ENCODE results near the gene COL15A1. TPM values are rescaled to one million over a fixed set of nuclear protein-coding genes. Genes with fewer than 3 reads are reported as not detected.

Gene COL15A1
- total and polyA plus RNA-seq, 2 of the 8 experiments (the other 6 are each of a cell fraction or from before 2014, with no cell fraction given), result 0.12 to 0.15 TPM

DNA sequence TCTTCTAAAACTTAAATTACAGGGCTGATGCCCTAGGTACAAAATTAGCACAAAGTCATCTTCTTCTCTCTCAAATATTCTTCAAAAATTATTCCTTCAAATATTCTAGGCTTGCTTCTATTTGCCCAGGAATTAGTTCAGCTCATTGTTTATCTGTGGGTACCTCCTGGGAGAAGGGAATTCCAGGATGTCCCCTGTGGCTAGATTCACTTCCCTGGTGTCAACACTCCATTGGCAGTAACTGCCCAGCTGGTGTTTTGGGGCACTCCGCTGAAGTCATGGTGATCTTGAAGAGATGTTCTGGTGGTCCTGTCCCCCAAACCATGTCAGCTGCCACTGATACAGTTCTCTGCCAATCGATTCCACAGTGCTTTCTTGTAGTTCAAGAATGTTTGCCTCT lies 135.0 kb downstream of the COL15A1 start:
- POLR2A ChIA-PET (ENCODE audit: partially characterized antibody), result no interaction called here
- H3K9me3 ChIP-seq (ENCODE audit: insufficient read depth in 2 of 2, low read depth in 1 of 2, low read length in 1 of 2), result no peaks in the 10 kb centered on the region; a peak in 1 of 4 replicates
- no peak for FAIRE-seq
- no peak for TF ChIP-seq CTBP2 (IDR thresholded peaks at IDR 0.05; ENCODE audit: borderline replicate concordance, insufficient read depth, insufficient read length, low read length)
- TF ChIP-seq EZH2 (IDR thresholded peaks at IDR 0.05; ENCODE audit: low read depth, low read length, severe bottlenecking), result no peak
- TF ChIP-seq SP2 (IDR thresholded peaks at IDR 0.05; ENCODE audit: low read length), result no peak
- TF ChIP-seq RXRA (IDR thresholded peaks at IDR 0.05; ENCODE audit: insufficient read depth, low read depth, low read length), result no peak
- TF ChIP-seq GTF2F1 (IDR thresholded peaks at IDR 0.05; ENCODE audit: borderline replicate concordance, low read depth, low read length), result no peak
- TF ChIP-seq SP4 (IDR thresholded peaks at IDR 0.05; ENCODE audit: low read length), result no peak
- no peak for TF ChIP-seq MAFK (IDR thresholded peaks at IDR 0.05; ENCODE audit: low read depth, low read length)
- no peak for TF ChIP-seq POU5F1 (IDR thresholded peaks at IDR 0.05; ENCODE audit: low read depth, low read length)
- TF ChIP-seq SAP30 (IDR thresholded peaks at IDR 0.05; ENCODE audit: insufficient read depth, insufficient replicate concordance, low read length), result no peak
- no peak for TF ChIP-seq TCF12 (IDR thresholded peaks at IDR 0.05; ENCODE audit: low read depth, low read length)
- no peak for TF ChIP-seq SIN3A (conservative IDR thresholded peaks at IDR 0.05 in 1 of 2, IDR thresholded peaks at IDR 0.05 in 1 of 2; ENCODE audit: low read depth in 1 of 2, low read length in 2 of 2)
- TF ChIP-seq TBP (IDR thresholded peaks at IDR 0.05; ENCODE audit: low read depth, low read length), result no peak
- TF ChIP-seq, protein P1, sequence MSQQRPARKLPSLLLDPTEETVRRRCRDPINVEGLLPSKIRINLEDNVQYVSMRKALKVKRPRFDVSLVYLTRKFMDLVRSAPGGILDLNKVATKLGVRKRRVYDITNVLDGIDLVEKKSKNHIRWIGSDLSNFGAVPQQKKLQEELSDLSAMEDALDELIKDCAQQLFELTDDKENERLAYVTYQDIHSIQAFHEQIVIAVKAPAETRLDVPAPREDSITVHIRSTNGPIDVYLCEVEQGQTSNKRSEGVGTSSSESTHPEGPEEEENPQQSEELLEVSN (IDR thresholded peaks at IDR 0.05), result no peak
- no peak for TF ChIP-seq HDAC6 (IDR thresholded peaks at IDR 0.05; ENCODE audit: low read depth, low read length)

More for the DNA sequence above, 135.0 kb downstream of the COL15A1 start:
- no peak overlapping the region for H3K4ac ChIP-seq (replicated peaks; ENCODE audit: insufficient read length, low read depth, low read length)
- 0 out of 7 replicates have a peak, but pooled peaks cover 0 to 2% (median 0%) of the 10 kb centered on the region in 4 experiments for H3K4me1 ChIP-seq (replicated peaks in 1 of 4; ENCODE audit: control insufficient read depth in 3 of 4, insufficient read depth in 4 of 4, low read length in 3 of 4)
- no peaks in the 10 kb centered on the region for H3K79me2 ChIP-seq (ENCODE audit: control insufficient read depth in 1 of 2, insufficient read depth in 2 of 2, low read length in 2 of 2)
- H4K8ac ChIP-seq (ENCODE audit: extremely low read depth, insufficient read depth, low read length), result no peak overlapping the region
- H3K27me3 ChIP-seq (replicated peaks in 1 of 4; ENCODE audit: control insufficient read depth in 3 of 4, extremely low read depth in 1 of 4, insufficient read depth in 3 of 4, low read length in 3 of 4), result peaks cover 0 to 1% (median 0%) of the 10 kb centered on the region in 4 experiments; a peak in 1 of 7 replicates
- no peak overlapping the region for H2AFZ ChIP-seq (ENCODE audit: low read length)
- no peaks in the 10 kb centered on the region for H3K23me2 ChIP-seq (ENCODE audit: low read depth, low read length)
- no peak overlapping the region for H3K18ac ChIP-seq (ENCODE audit: extremely low read depth, low read length)
- H2BK20ac ChIP-seq (ENCODE audit: low read length), result no peak overlapping the region
- H4K91ac ChIP-seq (replicated peaks; ENCODE audit: insufficient read length, low read length), result no peak overlapping the region
- no peak overlapping the region for H3K56ac ChIP-seq (replicated peaks; ENCODE audit: insufficient read length, low read depth, low read length)
- CTCF ChIA-PET (ENCODE audit: partially characterized antibody), result interaction anchor here (1.1 kb wide), 1 partner anchor 140 kb away, joined by 3 read pairs; no protein-coding TSS in a partner anchor
- H2BK12ac ChIP-seq (ENCODE audit: low read depth, low read length), result no peak overlapping the region
- no peak overlapping the region for H3K4me3 ChIP-seq (ENCODE audit: extremely low read depth in 1 of 4, insufficient read depth in 2 of 4, low read depth in 3 of 4, low read length in 4 of 4)
- H2BK120ac ChIP-seq (replicated peaks; ENCODE audit: low read depth, low read length), result no peak overlapping the region
- H4K5ac ChIP-seq (ENCODE audit: insufficient read length, low read depth, low read length), result no peak overlapping the region
- no peak overlapping the region for H3K14ac ChIP-seq (ENCODE audit: insufficient read length)
- H3K79me1 ChIP-seq (ENCODE audit: low read depth, low read length), result no peaks in the 10 kb centered on the region
- no peak overlapping the region for H3K4me2 ChIP-seq (ENCODE audit: insufficient read depth in 1 of 2, low read depth in 2 of 2, low read length in 2 of 2)
- no peaks in the 10 kb centered on the region for H4K20me1 ChIP-seq (replicated peaks in 1 of 2; ENCODE audit: control insufficient read depth in 1 of 2, insufficient read depth in 2 of 2, low read length in 2 of 2)
- DNase-seq (ENCODE audit: low read depth in 1 of 2, low spot score in 2 of 2), result no peak
- no peaks in the 10 kb centered on the region for H3K36me3 ChIP-seq (ENCODE audit: control insufficient read depth in 2 of 4, insufficient read depth in 4 of 4, low read length in 3 of 4)
- no peak overlapping the region for H3K23ac ChIP-seq (ENCODE audit: insufficient read length)
- 0 out of 2 replicates have a peak overlapping the region, but pooled peaks have one; percentile 36 for H2BK15ac ChIP-seq (ENCODE audit: low read length)
- H3K27ac ChIP-seq (ENCODE audit: low read depth, low read length), result no peak overlapping the region
- 83% methylated on average over 2 of the region's 2 CpGs; no CpG with 5 or more reads in 1 of the 2 experiments for WGBS, 2 experiments (ENCODE audit: extremely low coverage in 1 of 2, insufficient coverage in 1 of 2, insufficient read length in 1 of 2, insufficient replicate concordance in 2 of 2, low coverage in 1 of 2, low lambda C conversion rate in 2 of 2, missing lambda C conversion rate in 1 of 2)
- H3K9ac ChIP-seq (replicated peaks in 1 of 4; ENCODE audit: extremely low read depth in 1 of 4, low read depth in 3 of 4, low read length in 3 of 4), result no peak overlapping the region
- H2AK5ac ChIP-seq (ENCODE audit: low read depth, low read length), result no peak overlapping the region
- H2BK5ac ChIP-seq (ENCODE audit: low read depth, low read length), result no peak overlapping the region

Data from H1 (cell line).